Naive thymus-derived CD4-positive, alpha-beta T cell (primary cell): ENCODE data around the gene CEACAM16. TPM values are rescaled to one million over a fixed set of nuclear protein-coding genes. Genes with fewer than 3 reads are reported as not detected.

Experiments used
- microRNA-seq: library from miRNA; unstranded; fragments of <30 nt; microRNA quantifications from one replicate; pipeline ENCODE4 v1.2.0, GENCODE V29; 2022; ENCODE audit warnings: borderline microRNAs expressed
- polyA plus RNA-seq, 2 donors: library from polyadenylated mRNA; unstranded; fragments of 300-500 nt; fragmentation: Illumina TruSeq; gene quantifications; one replicate each; pipeline ENCODE4 v1.2.3, GENCODE V29; 2021
- total RNA-seq, 6 experiments: library from RNA in 5 of 6; stranded (reverse) in 5 of 6; gene quantifications; 1 replicate in 5 of 6; 2 replicates in 1 of 6; pipeline ENCODE4 v1.2.3 and lab custom pipeline; 2021 to 2026

The CEACAM16 gene
- total and polyA plus RNA-seq, 7 experiments from 2014 or later: not detected

Small RNA genes within 50 kb of the gene (microRNA-seq; reads per million reads assigned to microRNA genes)
- gene MIR4531 (not detected), gene MIR8085 (not detected)

Other genes with a start within 250 kb of the CEACAM16 start
- 10 to 100 TPM in 3 of 5 experiments, 1 to 10 TPM in 2; 7.5 to 17.7 (median 10.6) TPM for gene ZNF180, start 198.6 kb upstream of the CEACAM16 start, total RNA-seq
- 10 to 100 TPM in 1 of 2 donors, 1 to 10 TPM in 1; 6.3 to 18.6 TPM for gene ZNF180, start 198.6 kb upstream of the CEACAM16 start, polyA plus RNA-seq
- not detected for gene CEACAM20, start 169.5 kb upstream of the CEACAM16 start, total RNA-seq
- gene CEACAM20, start 169.5 kb upstream of the CEACAM16 start, polyA plus RNA-seq: not detected
- not detected for gene IGSF23, start 85.6 kb upstream of the CEACAM16 start, total RNA-seq
- not detected for gene IGSF23, start 85.6 kb upstream of the CEACAM16 start, polyA plus RNA-seq
- 1 to 10 TPM; 3.3 to 8.4 (median 4.3) TPM for gene PVR, start 55.2 kb upstream of the CEACAM16 start, total RNA-seq
- 1 to 10 TPM in 1 of 2 donors, under 1 TPM in 1; 0.87 to 1.2 TPM for gene PVR, start 55.2 kb upstream of the CEACAM16 start, polyA plus RNA-seq
- gene CEACAM19, start 27.7 kb upstream of the CEACAM16 start, total RNA-seq: 1 to 10 TPM in 4 of 5 experiments, under 1 TPM in 1; 0.63 to 3.4 (median 2.1) TPM
- not detected for gene CEACAM19, start 27.7 kb upstream of the CEACAM16 start, polyA plus RNA-seq
- 100 to 1,000 TPM in 1 of 5 experiments, 10 to 100 TPM in 4; 10.2 to 107 (median 94.2) TPM for gene BCL3, start 49.6 kb downstream of the CEACAM16 start, total RNA-seq
- gene BCL3, start 49.6 kb downstream of the CEACAM16 start, polyA plus RNA-seq: 1 to 10 TPM; 3.3 to 8.9 TPM
- gene CBLC, start 78.7 kb downstream of the CEACAM16 start, total RNA-seq: not detected
- gene CBLC, start 78.7 kb downstream of the CEACAM16 start, polyA plus RNA-seq: not detected
- under 1 TPM in 1 of 5 experiments, not detected in 4; 0.42 TPM for gene BCAM, start 110.0 kb downstream of the CEACAM16 start, total RNA-seq
- gene BCAM, start 110.0 kb downstream of the CEACAM16 start, polyA plus RNA-seq: not detected
- 1 to 10 TPM in 3 of 5 experiments, under 1 TPM in 2; 0.17 to 9.2 (median 1.2) TPM for gene NECTIN2, start 147.1 kb downstream of the CEACAM16 start, total RNA-seq
- under 1 TPM in 1 of 2 donors, not detected in 1; 0.16 TPM for gene NECTIN2, start 147.1 kb downstream of the CEACAM16 start, polyA plus RNA-seq
- 10 to 100 TPM; 26.3 to 73.3 (median 37.5) TPM for gene TOMM40, start 192.1 kb downstream of the CEACAM16 start, total RNA-seq
- 10 to 100 TPM; 26.5 to 44.8 TPM for gene TOMM40, start 192.1 kb downstream of the CEACAM16 start, polyA plus RNA-seq
- gene APOE, start 206.6 kb downstream of the CEACAM16 start, total RNA-seq: 1 to 10 TPM in 4 of 5 experiments, under 1 TPM in 1; 0.41 to 7.9 (median 4.0) TPM
- not detected for gene APOE, start 206.6 kb downstream of the CEACAM16 start, polyA plus RNA-seq
- 1 to 10 TPM in 2 of 5 experiments, not detected in 3; 1.7 to 5.2 TPM for gene APOC1, start 215.5 kb downstream of the CEACAM16 start, total RNA-seq
- gene APOC1, start 215.5 kb downstream of the CEACAM16 start, polyA plus RNA-seq: not detected
- not detected for gene APOC4, start 243.1 kb downstream of the CEACAM16 start, total RNA-seq
- gene APOC4, start 243.1 kb downstream of the CEACAM16 start, polyA plus RNA-seq: not detected
- 1 to 10 TPM in 1 of 5 experiments, not detected in 4; 1.7 TPM for gene APOC2, start 246.9 kb downstream of the CEACAM16 start, total RNA-seq
- not detected for gene APOC2, start 246.9 kb downstream of the CEACAM16 start, polyA plus RNA-seq